ENCODE measurements around the gene OCA2.
"Not testable (repeated sequence)": the region's sequence is repeated elsewhere in the genome, so short reads cannot be mapped to it uniquely, and the experiment has no call there.

OCA2 gene

GRCh38 chr15:27804569-27805260 is 294.4 kb downstream of the OCA2 start:
- DNase-seq: no peak

- no peak for DNase-seq
These were observed 300.3 kb downstream of the OCA2 start for GRCh38 chr15:27798807-27799206.

GRCh38 chr15:27797765-27798164 is 301.4 kb downstream of the OCA2 start:
- DNase-seq: no peak

- DNase-seq: no peak
These were observed 302.5 kb downstream of the OCA2 start for GRCh38 chr15:27796405-27797320.

GRCh38 chr15:27792756-27793264 is 306.3 kb downstream of the OCA2 start:
- DNase-seq: no peak

- DNase-seq: no peak
These were observed 308.8 kb downstream of the OCA2 start for GRCh38 chr15:27790270-27790669.

GRCh38 chr15:27787931-27788330 is 311.2 kb downstream of the OCA2 start:
- DNase-seq: no peak

- DNase-seq: no peak
These were observed 315.0 kb downstream of the OCA2 start for GRCh38 chr15:27784107-27784506.

- DNase-seq: no peak
These were observed 315.4 kb downstream of the OCA2 start for GRCh38 chr15:27783678-27784077.

GRCh38 chr15:27782125-27782524 is 317.0 kb downstream of the OCA2 start:
- DNase-seq: no peak

- DNase-seq: no peak
These were observed 322.6 kb downstream of the OCA2 start for GRCh38 chr15:27776501-27776900.

GRCh38 chr15:27774638-27775037 is 324.5 kb downstream of the OCA2 start:
- no peak for DNase-seq

GRCh38 chr15:27774191-27774590 is 324.9 kb downstream of the OCA2 start:
- no peak for DNase-seq

GRCh38 chr15:27771892-27772291 is 327.2 kb downstream of the OCA2 start:
- no peak for DNase-seq

GRCh38 chr15:27770769-27771554 is 328.2 kb downstream of the OCA2 start:
- no peak for DNase-seq

- no peak for DNase-seq
These were observed 329.0 kb downstream of the OCA2 start for GRCh38 chr15:27770086-27770607.

GRCh38 chr15:27769652-27770051 is 329.5 kb downstream of the OCA2 start:
- DNase-seq: no peak

GRCh38 chr15:27768732-27769475 is 330.2 kb downstream of the OCA2 start:
- DNase-seq: no peak

- DNase-seq: no peak
These were observed 331.0 kb downstream of the OCA2 start for GRCh38 chr15:27767918-27768640.

- DNase-seq: not testable (repeated sequence)
These were observed 331.7 kb downstream of the OCA2 start for GRCh38 chr15:27767430-27767829.

- no peak for DNase-seq
These were observed 334.8 kb downstream of the OCA2 start for GRCh38 chr15:27764339-27764738.
